ENCODE measurements around the gene BOD1L1.
"Not testable (repeated sequence)": the region's sequence is repeated elsewhere in the genome, so short reads cannot be mapped to it uniquely, and the experiment has no call there.

Gene BOD1L1

GRCh38 chr4:13561673-13562072 is 65.9 kb downstream of the BOD1L1 start:
- Histone ChIP-seq H3K4me3 (no peak overlapping the region), H3K27ac (no peak overlapping the region)
- DNase-seq (ENCODE audit: low spot score): no peak
- no peak for TF ChIP-seq CTCF (IDR thresholded peaks at IDR 0.05)

GRCh38 chr4:13560111-13560510 is 67.4 kb downstream of the BOD1L1 start:
- DNase-seq (ENCODE audit: low spot score): not testable (repeated sequence)

GRCh38 chr4:13559413-13559812 is 68.1 kb downstream of the BOD1L1 start:
- H3K27ac ChIP-seq: no peak overlapping the region
- DNase-seq (ENCODE audit: low spot score): no peak
- no peak overlapping the region for H3K4me3 ChIP-seq
- no peak for TF ChIP-seq CTCF (IDR thresholded peaks at IDR 0.05)

More at GRCh38 chr4:13560111-13560510, 67.4 kb downstream of the BOD1L1 start:
- H3K4me3 ChIP-seq, H3K27ac ChIP-seq: not testable (repeated sequence)

GRCh38 chr4:13558881-13559280 is 68.6 kb downstream of the BOD1L1 start:
- Histone ChIP-seq H3K4me3 (no peak overlapping the region), H3K27ac (no peak overlapping the region)
- DNase-seq (ENCODE audit: low spot score): no peak
- no peak for TF ChIP-seq CTCF (IDR thresholded peaks at IDR 0.05)

GRCh38 chr4:13555325-13555724 is 72.2 kb downstream of the BOD1L1 start:
- DNase-seq (ENCODE audit: low spot score): no peak
- H3K27ac ChIP-seq: no peak overlapping the region
- H3K4me3 ChIP-seq: no peak overlapping the region
- TF ChIP-seq CTCF (IDR thresholded peaks at IDR 0.05): no peak

- DNase-seq (ENCODE audit: low spot score): no peak
- H3K27ac ChIP-seq: no peak overlapping the region
- TF ChIP-seq CTCF (IDR thresholded peaks at IDR 0.05): no peak
- no peak overlapping the region for H3K4me3 ChIP-seq
Observed at GRCh38 chr4:13553081-13553480, 74.4 kb downstream of the BOD1L1 start.

- no peak for DNase-seq (ENCODE audit: low spot score)
- Histone ChIP-seq H3K27ac (no peak overlapping the region), H3K4me3 (peak overlapping the region; percentile 65)
- TF ChIP-seq CTCF (IDR thresholded peaks at IDR 0.05): peak; percentile 71
Observed at GRCh38 chr4:13548984-13549546, 78.5 kb downstream of the BOD1L1 start.
